Endothelial cell of umbilical vein (primary cell): ENCODE data around the gene SUCLG2. TPM values are rescaled to one million over a fixed set of nuclear protein-coding genes. Genes with fewer than 3 reads are reported as not detected.

ENCODE experiments used
- BruUV-seq: library from RNA; stranded (reverse); fragments of 400-500 nt; replicated peaks from 2 replicates; lab custom pipeline; 2021; lab: Mats Ljungman, UMichigan
- CTCF ChIA-PET: fragments of 300-600, 350-600 bp; sonication (Branson Sonifier 250); formaldehyde crosslinking; loops from one replicate; lab custom pipeline; 2021; ENCODE audit warnings: antibody characterized with exemption, inconsistent platforms; lab: Charles Lee
- POLR2A ChIA-PET: fragments of 300-600, 350-600 bp; sonication (Branson Sonifier 250); formaldehyde crosslinking; loops from one replicate; lab custom pipeline; 2021; ENCODE audit warnings: antibody characterized with exemption, inconsistent platforms; lab: Charles Lee
- DNase-seq: peaks from one replicate; pipeline ENCODE4 v3.0.0-alpha.2; 2011; ENCODE audit warnings: low read depth, low spot score
- FAIRE-seq: peaks from 2 replicates; lab custom pipeline; 2011; peaks lifted over from hg19 to GRCh38; lab: Jason Lieb, UNC
- H2AFZ ChIP-seq: 2 replicates; pipeline ENCODE4 v1.6.0; 2012; ENCODE audit warnings: low read depth, low read length, control low read depth, inconsistent platforms
- H3K27ac ChIP-seq: 2 replicates; pipeline ENCODE4 v1.5.1; 2011; ENCODE audit warnings: low read depth, mild to moderate bottlenecking, control low read depth, low read length, moderate library complexity; ENCODE audit not compliant: insufficient read depth
- H3K27me3 ChIP-seq, 2 experiments: 2 replicates each; pipeline versions ENCODE4 v1.6.0 to v1.6.1; 2011; ENCODE audit warnings: low read length in 2 of 2, mixed read lengths in 1 of 2; ENCODE audit not compliant: control insufficient read depth in 2 of 2, insufficient read depth in 2 of 2
- H3K36me3 ChIP-seq, 2 experiments: 2 replicates in 1 of 2; 3 replicates in 1 of 2; pipeline ENCODE4 v1.5.1; 2011; ENCODE audit warnings: low read length in 2 of 2, mild to moderate bottlenecking in 1 of 2, moderate library complexity in 1 of 2; ENCODE audit not compliant: control insufficient read depth in 2 of 2, insufficient read depth in 2 of 2; ENCODE audit errors: extremely low read depth in 1 of 2
- H3K4me1 ChIP-seq: 3 replicates; pipeline ENCODE4 v1.5.1; 2011; ENCODE audit warnings: mild to moderate bottlenecking, low read length; ENCODE audit not compliant: control insufficient read depth, insufficient read depth; ENCODE audit errors: extremely low read depth
- H3K4me2 ChIP-seq: 2 replicates; pipeline ENCODE4 v1.6.1; 2011; ENCODE audit warnings: low read length, control low read depth, mixed read lengths; ENCODE audit not compliant: insufficient read depth
- H3K4me3 ChIP-seq, 3 experiments: fragments of 200-600 bp in 1 of 3; sonication (generic), shearing (Covaris generic) in 1 of 3; replicated peaks in 1 of 3; 2 replicates each; pipeline ENCODE4 v1.5.1; 2011 to 2016; ENCODE audit warnings: control low read depth in 3 of 3, low read length in 3 of 3, mild to moderate bottlenecking in 2 of 3, inconsistent platforms in 1 of 3, low read depth in 1 of 3, moderate library complexity in 1 of 3; ENCODE audit not compliant: insufficient read depth in 1 of 3
- H3K79me2 ChIP-seq: 2 replicates; pipeline ENCODE4 v1.6.0; 2012; ENCODE audit warnings: low read length, inconsistent platforms; ENCODE audit not compliant: control insufficient read depth, insufficient read depth
- H3K9ac ChIP-seq: replicated peaks from 2 replicates; pipeline ENCODE3; 2011; ENCODE audit warnings: low read length, control low read depth; ENCODE audit not compliant: insufficient read depth; ENCODE audit errors: extremely low read depth
- H3K9me1 ChIP-seq: replicated peaks from 3 replicates; pipeline ENCODE4 v1.6.0; 2011; ENCODE audit warnings: mild to moderate bottlenecking, low read length; ENCODE audit not compliant: control insufficient read depth, insufficient read depth; ENCODE audit errors: extremely low read depth
- H3K9me3 ChIP-seq: replicated peaks from 2 replicates; pipeline ENCODE4 v1.5.1; 2012; ENCODE audit warnings: low read length, inconsistent platforms; ENCODE audit not compliant: control insufficient read depth, insufficient read depth
- H4K20me1 ChIP-seq: replicated peaks from 2 replicates; pipeline ENCODE3; 2011; ENCODE audit warnings: mild to moderate bottlenecking, low read length; ENCODE audit not compliant: control insufficient read depth, insufficient read depth; ENCODE audit errors: extremely low read depth
- EZH2 ChIP-seq: IDR thresholded peaks from 2 replicates; pipeline ENCODE4 v1.6.1; 2012; ENCODE audit warnings: borderline replicate concordance, low read depth, mild to moderate bottlenecking, moderate library complexity, low read length, inconsistent platforms; ENCODE audit not compliant: severe bottlenecking
- FOS ChIP-seq: IDR thresholded peaks from 2 replicates; pipeline ENCODE4 v1.6.1; 2011; ENCODE audit warnings: mild to moderate bottlenecking, low read length, moderate library complexity, borderline replicate concordance; ENCODE audit not compliant: insufficient read depth
- GATA2 ChIP-seq: IDR thresholded peaks from 2 replicates; pipeline ENCODE4 v1.7.0; 2011; ENCODE audit warnings: low read depth, mild to moderate bottlenecking, moderate library complexity, mixed read lengths, low read length; ENCODE audit not compliant: insufficient read length, insufficient read depth
- JUN ChIP-seq: IDR thresholded peaks from 2 replicates; pipeline ENCODE4 v1.6.1; 2011; ENCODE audit warnings: borderline replicate concordance, low read depth; ENCODE audit not compliant: insufficient read length, insufficient read depth
- MYC ChIP-seq: IDR thresholded peaks from one replicate; pipeline ENCODE4 v1.6.1; 2011; ENCODE audit warnings: mild to moderate bottlenecking, low read depth, low read length
- POLR2A ChIP-seq: IDR thresholded peaks from 2 replicates; pipeline ENCODE4 v1.6.1; 2012; ENCODE audit warnings: low read depth, mild to moderate bottlenecking, control low read depth, low read length
- POLR2AphosphoS5 ChIP-seq: IDR thresholded peaks from 2 replicates; pipeline ENCODE4 v1.6.1; 2012; ENCODE audit warnings: low read depth, mild to moderate bottlenecking, control low read depth, low read length, moderate library complexity; ENCODE audit not compliant: insufficient read depth
- dilution Hi-C: fragments of 300-500 bp; cut with MboI; formaldehyde crosslinking; loops from one replicate; pipeline ENCODE4 v1.15.0; 2019; ENCODE audit warnings: low sequenced_read_pairs; ENCODE audit not compliant: extremely low pct_ligation_motif_present
- intact Hi-C: fragments of 100-400 bp; cut with micrococcal nuclease; formaldehyde crosslinking; loops from one replicate; pipeline ENCODE4 v1.10.0; 2022
- polyA plus RNA-seq, 4 experiments: library from polyadenylated mRNA; depleted of rRNA in 3 of 4; stranded (reverse) in 3 of 4; unstranded in 1 of 4; fragments of >200 nt; gene quantifications; 2 replicates each; pipeline versions ENCODE4 v1.2.1 to v1.2.3, GENCODE V29; 2011 to 2012; ENCODE audit warnings: missing spikeins in 1 of 4
- total RNA-seq: library from RNA; stranded (reverse); gene quantifications from 2 replicates; pipeline ENCODE4 v1.2.3, GENCODE V29; 2021
- TF ChIP-seq, protein P1 (sequence below): IDR thresholded peaks from 2 replicates; pipeline ENCODE4 v1.6.1; 2011; ENCODE audit not compliant: insufficient read depth, insufficient read length
- TF ChIP-seq, protein P2 (sequence below), 2 donors: IDR thresholded peaks; 1 replicate in 1 of 2; 2 replicates in 1 of 2; pipeline ENCODE4 v1.5.1; 2011; ENCODE audit warnings: low read length in 2 of 2, mild to moderate bottlenecking in 2 of 2, moderate library complexity in 2 of 2, control low read depth in 1 of 2, inconsistent platforms in 1 of 2, low read depth in 1 of 2; ENCODE audit not compliant: insufficient read depth in 1 of 2; ENCODE audit errors: extremely low read depth in 1 of 2

Gene SUCLG2
- total and polyA plus RNA-seq, 2 donors (not counting 3 experiments of a cell fraction or from before 2014, with no cell fraction given): 8.1 to 38.3 TPM

DNA sequence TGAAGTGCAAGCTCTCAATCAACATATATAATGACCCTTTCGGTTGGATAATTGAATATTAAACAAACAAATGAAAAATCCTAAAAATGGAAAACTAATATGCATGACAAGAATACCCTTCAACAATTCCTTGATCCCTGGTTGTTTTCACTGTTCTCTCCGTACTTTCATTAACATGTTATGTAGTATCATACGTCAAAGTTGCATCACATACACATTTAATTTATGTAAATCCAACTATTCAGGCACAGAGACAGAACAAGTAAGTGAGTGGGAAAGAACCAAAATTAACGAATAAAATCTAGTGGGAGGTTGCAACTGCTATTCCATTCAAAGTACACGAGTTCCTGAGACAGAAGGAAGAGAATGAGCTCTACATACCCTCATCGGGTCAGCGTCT, 176.0 kb downstream of the SUCLG2 start:
- no peak overlapping the region for H2AFZ ChIP-seq
- no peak for FAIRE-seq
- BruUV-seq: no TSS peak

More for the DNA sequence above, 176.0 kb downstream of the SUCLG2 start:
- POLR2A ChIA-PET: no interaction called here
- Histone ChIP-seq H3K9me3 (no peaks in the 10 kb centered on the region), H3K27me3 (no peaks in the 10 kb centered on the region), H3K9me1 (no peaks in the 10 kb centered on the region), H3K4me2 (no peak overlapping the region), H3K79me2 (no peaks in the 10 kb centered on the region), H3K27ac (no peak overlapping the region), H3K4me1 (no peaks in the 10 kb centered on the region), H4K20me1 (no peaks in the 10 kb centered on the region), H3K9ac (no peak overlapping the region), H3K36me3 (no peaks in the 10 kb centered on the region), H3K4me3 (no peak overlapping the region)
- TF ChIP-seq MYC: no peak
- TF ChIP-seq JUN: no peak
- TF ChIP-seq POLR2A: no peak
- no peak for TF ChIP-seq POLR2AphosphoS5
- TF ChIP-seq, protein P1, sequence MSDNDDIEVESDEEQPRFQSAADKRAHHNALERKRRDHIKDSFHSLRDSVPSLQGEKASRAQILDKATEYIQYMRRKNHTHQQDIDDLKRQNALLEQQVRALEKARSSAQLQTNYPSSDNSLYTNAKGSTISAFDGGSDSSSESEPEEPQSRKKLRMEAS: no peak
- TF ChIP-seq, protein P2, sequence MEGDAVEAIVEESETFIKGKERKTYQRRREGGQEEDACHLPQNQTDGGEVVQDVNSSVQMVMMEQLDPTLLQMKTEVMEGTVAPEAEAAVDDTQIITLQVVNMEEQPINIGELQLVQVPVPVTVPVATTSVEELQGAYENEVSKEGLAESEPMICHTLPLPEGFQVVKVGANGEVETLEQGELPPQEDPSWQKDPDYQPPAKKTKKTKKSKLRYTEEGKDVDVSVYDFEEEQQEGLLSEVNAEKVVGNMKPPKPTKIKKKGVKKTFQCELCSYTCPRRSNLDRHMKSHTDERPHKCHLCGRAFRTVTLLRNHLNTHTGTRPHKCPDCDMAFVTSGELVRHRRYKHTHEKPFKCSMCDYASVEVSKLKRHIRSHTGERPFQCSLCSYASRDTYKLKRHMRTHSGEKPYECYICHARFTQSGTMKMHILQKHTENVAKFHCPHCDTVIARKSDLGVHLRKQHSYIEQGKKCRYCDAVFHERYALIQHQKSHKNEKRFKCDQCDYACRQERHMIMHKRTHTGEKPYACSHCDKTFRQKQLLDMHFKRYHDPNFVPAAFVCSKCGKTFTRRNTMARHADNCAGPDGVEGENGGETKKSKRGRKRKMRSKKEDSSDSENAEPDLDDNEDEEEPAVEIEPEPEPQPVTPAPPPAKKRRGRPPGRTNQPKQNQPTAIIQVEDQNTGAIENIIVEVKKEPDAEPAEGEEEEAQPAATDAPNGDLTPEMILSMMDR (IDR thresholded peaks at IDR 0.05; ENCODE audit: extremely low read depth in 1 of 2, insufficient read depth in 1 of 2, low read depth in 1 of 2, low read length in 2 of 2): no peak
- no peak for TF ChIP-seq FOS
- TF ChIP-seq GATA2: no peak
- no peak for TF ChIP-seq EZH2
- dilution Hi-C loops: no loop called here
- no peak for DNase-seq
- CTCF ChIA-PET: no interaction called here
- intact Hi-C loops: no loop called here
